PFSK-1 (cell line): Measurements from ENCODE around the gene DAB2IP.

Source experiments
- FOXP2 ChIP-seq: optimal IDR thresholded peaks from 2 replicates; pipeline ENCODE3; 2011; ENCODE audit warnings: borderline replicate concordance, control low read depth, inconsistent platforms; ENCODE audit not compliant: insufficient read depth; ENCODE audit errors: extremely low read length, extremely low read depth
- POLR2AphosphoS5 ChIP-seq: IDR thresholded peaks from 2 replicates; pipeline ENCODE4 v1.6.1; 2012; ENCODE audit warnings: low read depth, mild to moderate bottlenecking, control low read depth, low read length, moderate library complexity
- SIN3A ChIP-seq: IDR thresholded peaks from 2 replicates; pipeline ENCODE4 v1.6.1; 2012; ENCODE audit warnings: mild to moderate bottlenecking, low read length, moderate library complexity, borderline replicate concordance; ENCODE audit not compliant: insufficient read depth
- TAF1 ChIP-seq: IDR thresholded peaks from 2 replicates; pipeline ENCODE4 v1.6.1; 2012; ENCODE audit warnings: low read length, control low read depth, borderline replicate concordance; ENCODE audit not compliant: insufficient read depth
- TF ChIP-seq, protein P1 (sequence below), 2 experiments: IDR thresholded peaks; 2 replicates each; pipeline versions ENCODE4 v1.6.1 to v1.8.0; 2011 to 2012; ENCODE audit warnings: low read depth in 2 of 2, low read length in 2 of 2, control low read depth in 1 of 2, inconsistent platforms in 1 of 2, mild to moderate bottlenecking in 1 of 2, moderate library complexity in 1 of 2; ENCODE audit not compliant: insufficient read depth in 1 of 2

DAB2IP gene

DNA sequence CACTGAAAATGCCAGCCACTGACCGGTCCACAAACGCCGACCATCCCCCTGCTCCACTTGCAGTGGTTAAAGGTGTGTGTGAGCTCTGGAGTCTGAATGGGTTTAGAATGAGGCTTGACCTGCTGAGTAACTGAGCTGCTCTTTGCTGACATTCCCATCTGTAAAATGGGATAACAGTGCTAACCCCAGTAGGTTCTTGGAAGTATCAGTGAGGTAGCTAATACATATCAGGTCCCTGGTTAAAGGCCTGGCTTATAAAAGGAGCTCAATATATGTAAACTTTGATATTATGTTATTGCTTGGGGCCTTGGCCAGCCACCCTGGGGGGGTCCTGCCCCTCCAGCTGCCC lies 31.1 kb upstream of the DAB2IP start:
- TF ChIP-seq FOXP2 = no peak
- no peak for TF ChIP-seq TAF1
- no peak for TF ChIP-seq POLR2AphosphoS5
- no peak for TF ChIP-seq SIN3A
- TF ChIP-seq, protein P1, sequence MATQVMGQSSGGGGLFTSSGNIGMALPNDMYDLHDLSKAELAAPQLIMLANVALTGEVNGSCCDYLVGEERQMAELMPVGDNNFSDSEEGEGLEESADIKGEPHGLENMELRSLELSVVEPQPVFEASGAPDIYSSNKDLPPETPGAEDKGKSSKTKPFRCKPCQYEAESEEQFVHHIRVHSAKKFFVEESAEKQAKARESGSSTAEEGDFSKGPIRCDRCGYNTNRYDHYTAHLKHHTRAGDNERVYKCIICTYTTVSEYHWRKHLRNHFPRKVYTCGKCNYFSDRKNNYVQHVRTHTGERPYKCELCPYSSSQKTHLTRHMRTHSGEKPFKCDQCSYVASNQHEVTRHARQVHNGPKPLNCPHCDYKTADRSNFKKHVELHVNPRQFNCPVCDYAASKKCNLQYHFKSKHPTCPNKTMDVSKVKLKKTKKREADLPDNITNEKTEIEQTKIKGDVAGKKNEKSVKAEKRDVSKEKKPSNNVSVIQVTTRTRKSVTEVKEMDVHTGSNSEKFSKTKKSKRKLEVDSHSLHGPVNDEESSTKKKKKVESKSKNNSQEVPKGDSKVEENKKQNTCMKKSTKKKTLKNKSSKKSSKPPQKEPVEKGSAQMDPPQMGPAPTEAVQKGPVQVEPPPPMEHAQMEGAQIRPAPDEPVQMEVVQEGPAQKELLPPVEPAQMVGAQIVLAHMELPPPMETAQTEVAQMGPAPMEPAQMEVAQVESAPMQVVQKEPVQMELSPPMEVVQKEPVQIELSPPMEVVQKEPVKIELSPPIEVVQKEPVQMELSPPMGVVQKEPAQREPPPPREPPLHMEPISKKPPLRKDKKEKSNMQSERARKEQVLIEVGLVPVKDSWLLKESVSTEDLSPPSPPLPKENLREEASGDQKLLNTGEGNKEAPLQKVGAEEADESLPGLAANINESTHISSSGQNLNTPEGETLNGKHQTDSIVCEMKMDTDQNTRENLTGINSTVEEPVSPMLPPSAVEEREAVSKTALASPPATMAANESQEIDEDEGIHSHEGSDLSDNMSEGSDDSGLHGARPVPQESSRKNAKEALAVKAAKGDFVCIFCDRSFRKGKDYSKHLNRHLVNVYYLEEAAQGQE (IDR thresholded peaks at IDR 0.05; ENCODE audit: insufficient read depth in 1 of 2, low read depth in 2 of 2, low read length in 2 of 2) = no peak

DNA sequence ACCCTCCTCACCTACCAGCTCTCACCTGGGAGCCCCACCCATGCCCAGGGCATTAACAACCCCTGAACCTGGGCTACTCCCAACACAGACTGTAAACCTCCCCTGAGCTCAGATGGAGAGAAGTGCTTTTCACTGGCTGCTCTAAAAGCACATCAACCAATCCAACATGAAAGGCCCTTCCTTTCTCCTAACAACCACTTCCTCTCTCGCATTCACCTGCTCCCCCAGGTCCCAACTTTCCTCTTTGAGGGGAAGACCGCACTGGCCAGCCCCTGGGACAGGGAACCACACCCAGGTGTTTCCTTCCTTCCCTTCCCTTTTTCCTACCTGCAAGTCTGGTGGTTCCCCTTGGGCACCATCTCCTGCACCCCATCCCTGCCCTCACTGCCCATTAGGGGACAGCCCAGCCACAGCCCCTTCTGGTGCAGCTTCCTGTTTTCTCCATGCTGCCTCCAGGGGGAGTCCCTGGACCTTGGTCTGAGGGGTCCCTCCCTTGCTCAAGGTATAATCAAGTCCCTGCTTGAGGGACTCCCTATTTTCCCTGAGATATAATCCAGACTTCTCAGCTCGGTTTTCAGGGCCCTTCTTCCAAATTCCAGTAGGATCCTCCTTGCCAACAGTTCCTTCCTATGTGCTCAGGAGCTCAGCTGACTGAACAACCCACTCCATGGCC lies 30.5 kb upstream of the DAB2IP start:
- TF ChIP-seq POLR2AphosphoS5 (no peak), TAF1 (no peak), SIN3A (no peak), FOXP2 (no peak)
- TF ChIP-seq, protein P1 (IDR thresholded peaks at IDR 0.05; ENCODE audit: insufficient read depth in 1 of 2, low read depth in 2 of 2, low read length in 2 of 2) = no peak

DNA sequence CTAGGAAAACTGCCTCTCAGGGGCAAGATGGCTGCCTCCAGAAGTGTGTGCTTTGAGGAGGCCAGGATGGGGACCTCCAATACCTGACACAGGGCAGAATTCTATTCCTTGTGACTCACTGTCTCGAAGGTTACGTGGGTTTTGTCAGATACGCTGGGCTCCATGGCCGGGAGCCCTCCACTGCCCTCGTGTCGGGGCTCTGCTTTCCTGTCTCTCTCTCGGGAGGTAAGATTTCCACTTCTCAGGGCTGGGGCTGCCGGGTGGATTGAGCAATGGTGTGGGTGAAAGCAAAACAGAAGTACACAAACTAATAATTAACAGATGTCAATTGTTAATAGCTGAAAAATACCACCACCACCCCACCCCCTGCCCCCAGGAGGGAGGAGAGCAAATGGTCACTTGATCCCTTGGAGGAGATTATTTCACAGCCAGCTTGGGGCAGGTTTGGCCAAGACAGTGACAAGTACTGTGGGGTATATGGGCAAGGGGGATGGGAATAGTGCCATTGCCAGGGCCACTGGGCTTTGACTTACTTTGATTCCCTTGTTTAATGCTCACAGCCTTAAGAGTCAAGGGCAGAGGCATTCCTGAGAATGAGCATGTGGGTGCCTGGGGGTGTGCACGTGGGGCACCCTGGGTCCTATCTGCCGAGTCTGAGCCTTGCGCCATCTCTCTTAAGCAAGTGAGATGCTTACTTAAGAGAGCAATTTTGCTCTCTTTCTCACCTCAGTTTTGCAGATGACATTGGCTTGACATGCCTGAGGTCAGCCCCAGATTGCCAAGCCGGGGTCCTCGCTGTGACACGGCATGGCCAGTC lies 28.8 kb upstream of the DAB2IP start:
- TF ChIP-seq SIN3A = no peak
- no peak for TF ChIP-seq POLR2AphosphoS5
- TF ChIP-seq FOXP2 = no peak
- no peak for TF ChIP-seq TAF1
- TF ChIP-seq, protein P1 (IDR thresholded peaks at IDR 0.05; ENCODE audit: insufficient read depth in 1 of 2, low read depth in 2 of 2, low read length in 2 of 2) = no peak

DNA sequence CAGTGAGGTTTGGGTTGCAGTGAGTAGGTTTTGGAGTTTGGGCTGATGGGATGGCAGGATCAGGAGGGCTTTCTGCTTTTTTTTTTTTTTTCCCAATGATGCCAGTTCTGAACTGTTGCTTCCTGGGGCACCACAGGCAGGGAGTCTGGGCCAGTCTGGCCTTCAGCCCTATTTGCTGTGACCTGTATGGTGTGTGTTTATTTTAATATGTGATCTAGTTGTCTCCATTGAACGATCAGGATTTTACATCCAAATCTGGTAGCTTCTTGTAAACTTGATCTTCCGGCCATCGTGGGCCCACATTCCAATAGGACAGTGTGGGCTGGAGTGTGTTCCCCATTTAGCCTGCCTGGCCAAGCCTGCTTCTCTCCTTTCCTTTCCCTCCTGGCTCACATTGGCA lies 25.8 kb upstream of the DAB2IP start:
- TF ChIP-seq TAF1 = no peak
- no peak for TF ChIP-seq SIN3A
- no peak for TF ChIP-seq FOXP2
- TF ChIP-seq, protein P1 (IDR thresholded peaks at IDR 0.05; ENCODE audit: insufficient read depth in 1 of 2, low read depth in 2 of 2, low read length in 2 of 2) = no peak
- no peak for TF ChIP-seq POLR2AphosphoS5
